ENCODE results near the gene RANBP3.

RANBP3 gene

DNA sequence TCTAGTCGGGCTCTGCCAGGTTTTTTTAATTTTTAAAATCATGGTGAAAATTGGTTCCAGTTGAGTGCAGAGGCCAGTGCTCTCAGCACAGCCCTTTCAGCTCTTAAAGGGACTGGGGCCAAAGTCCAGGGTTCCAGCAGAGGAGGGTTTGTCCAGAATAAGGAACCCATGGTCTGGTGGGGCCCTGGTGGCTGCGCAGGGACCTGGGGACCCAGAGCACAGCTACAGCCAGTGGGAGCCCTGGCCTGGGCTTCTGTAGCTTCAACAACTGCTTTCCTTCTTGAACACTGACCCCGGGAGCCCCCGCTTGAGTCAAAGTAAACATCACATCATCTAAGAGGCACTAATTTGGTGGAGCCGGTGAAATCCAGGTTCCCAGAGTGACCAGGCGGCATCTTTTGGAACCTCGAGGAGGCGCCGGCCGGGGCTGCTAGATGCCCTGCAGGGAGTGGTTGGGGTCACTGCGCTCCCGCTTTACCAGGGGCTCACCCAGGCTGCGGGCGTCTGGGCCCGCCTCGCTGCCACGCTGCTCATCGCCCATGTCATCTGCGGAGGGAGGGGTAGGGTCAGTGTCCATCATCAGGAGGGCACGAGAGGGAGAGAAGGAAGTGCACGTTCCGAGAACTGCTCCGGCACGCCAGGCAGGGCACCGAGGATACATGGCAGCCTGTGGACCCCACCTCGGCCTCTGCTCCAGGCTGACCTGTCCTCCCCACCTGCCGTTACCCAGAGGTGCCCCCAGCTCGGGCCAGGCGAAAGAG is 16.6 kb upstream of the RANBP3 start:
- in situ Hi-C loops (cut with MboI; ENCODE audit: low pct_unique_long_range_greater_than_20kb, low sequenced_read_pairs, unreplicated experiment): no loop called here
- no peak for DNase-seq (ENCODE audit: low spot score)

DNA sequence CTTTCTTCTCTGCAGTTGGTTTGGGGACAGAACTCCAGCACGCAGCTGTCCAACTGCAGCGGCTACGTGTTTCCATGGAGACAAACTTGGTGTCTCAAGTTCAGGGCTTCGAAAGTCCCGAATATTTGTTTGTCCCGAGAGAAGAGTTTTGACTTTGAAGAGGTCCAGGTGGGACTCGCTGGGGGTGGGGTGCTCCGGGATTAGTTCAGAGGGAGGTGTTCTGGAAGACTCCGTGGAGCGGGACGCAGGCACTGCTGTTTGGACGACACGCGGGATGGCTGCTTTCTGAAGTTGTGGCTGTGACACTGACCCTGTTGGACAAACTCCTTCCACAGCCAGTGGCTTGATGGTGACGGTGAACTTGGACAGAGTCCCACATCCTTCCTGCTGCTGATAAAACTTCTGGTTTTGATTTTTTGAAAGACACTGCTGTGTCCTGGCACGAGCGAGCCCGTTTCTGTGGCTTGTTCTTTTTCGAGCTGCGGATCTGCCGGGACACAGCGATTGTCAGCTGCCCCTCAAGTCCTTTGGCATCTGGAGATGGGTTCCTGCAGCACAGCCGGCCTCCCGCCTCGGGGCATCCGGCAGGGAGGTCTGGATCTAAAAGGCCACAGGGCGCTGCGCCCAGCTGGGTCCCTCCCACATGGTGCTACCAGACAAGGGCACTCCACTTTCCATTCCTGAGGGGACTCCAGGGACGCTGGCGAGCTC is 15.9 kb upstream of the RANBP3 start:
- TF ChIP-seq, protein P1, sequence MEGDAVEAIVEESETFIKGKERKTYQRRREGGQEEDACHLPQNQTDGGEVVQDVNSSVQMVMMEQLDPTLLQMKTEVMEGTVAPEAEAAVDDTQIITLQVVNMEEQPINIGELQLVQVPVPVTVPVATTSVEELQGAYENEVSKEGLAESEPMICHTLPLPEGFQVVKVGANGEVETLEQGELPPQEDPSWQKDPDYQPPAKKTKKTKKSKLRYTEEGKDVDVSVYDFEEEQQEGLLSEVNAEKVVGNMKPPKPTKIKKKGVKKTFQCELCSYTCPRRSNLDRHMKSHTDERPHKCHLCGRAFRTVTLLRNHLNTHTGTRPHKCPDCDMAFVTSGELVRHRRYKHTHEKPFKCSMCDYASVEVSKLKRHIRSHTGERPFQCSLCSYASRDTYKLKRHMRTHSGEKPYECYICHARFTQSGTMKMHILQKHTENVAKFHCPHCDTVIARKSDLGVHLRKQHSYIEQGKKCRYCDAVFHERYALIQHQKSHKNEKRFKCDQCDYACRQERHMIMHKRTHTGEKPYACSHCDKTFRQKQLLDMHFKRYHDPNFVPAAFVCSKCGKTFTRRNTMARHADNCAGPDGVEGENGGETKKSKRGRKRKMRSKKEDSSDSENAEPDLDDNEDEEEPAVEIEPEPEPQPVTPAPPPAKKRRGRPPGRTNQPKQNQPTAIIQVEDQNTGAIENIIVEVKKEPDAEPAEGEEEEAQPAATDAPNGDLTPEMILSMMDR (IDR thresholded peaks at IDR 0.05; ENCODE audit: extremely low read depth, insufficient read depth, missing control alignments): no peak
- DNase-seq (ENCODE audit: low spot score): no peak
- in situ Hi-C loops (cut with MboI; ENCODE audit: low pct_unique_long_range_greater_than_20kb, low sequenced_read_pairs, unreplicated experiment): no loop called here

More for the DNA sequence above, 16.6 kb upstream of the RANBP3 start:
- TF ChIP-seq, protein P1 (IDR thresholded peaks at IDR 0.05; ENCODE audit: extremely low read depth, insufficient read depth, missing control alignments): no peak

DNA sequence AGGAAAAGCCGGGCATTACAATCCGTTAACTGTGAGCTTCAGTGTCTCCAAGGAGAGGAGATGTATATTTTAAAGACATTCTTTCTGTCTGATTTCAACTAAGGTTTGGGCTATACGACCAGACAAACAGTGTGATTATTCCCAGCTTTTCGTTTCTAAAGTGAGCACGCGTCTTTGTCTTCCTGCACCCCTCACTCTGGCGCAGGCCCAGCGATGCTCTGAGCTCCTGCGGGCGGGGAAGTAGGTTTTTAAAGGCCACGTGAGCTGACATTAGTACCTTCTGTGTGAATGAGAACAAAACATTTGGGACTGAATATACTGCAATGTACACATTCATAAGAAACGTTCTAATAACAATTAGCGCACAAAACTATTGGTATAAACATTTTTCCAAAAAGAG is 15.3 kb upstream of the RANBP3 start:
- TF ChIP-seq, protein P1 (IDR thresholded peaks at IDR 0.05; ENCODE audit: extremely low read depth, insufficient read depth, missing control alignments): no peak
- in situ Hi-C loops (cut with MboI; ENCODE audit: low pct_unique_long_range_greater_than_20kb, low sequenced_read_pairs, unreplicated experiment): no loop called here
- DNase-seq (ENCODE audit: low spot score): no peak

- TF ChIP-seq, protein P1 (IDR thresholded peaks at IDR 0.05; ENCODE audit: extremely low read depth, insufficient read depth, missing control alignments): no peak
- in situ Hi-C loops (cut with MboI; ENCODE audit: low pct_unique_long_range_greater_than_20kb, low sequenced_read_pairs, unreplicated experiment): no loop called here
- DNase-seq (ENCODE audit: low spot score): no peak
Measured at GRCh38 chr19:5992756-5993155, 14.8 kb upstream of the RANBP3 start.

DNA sequence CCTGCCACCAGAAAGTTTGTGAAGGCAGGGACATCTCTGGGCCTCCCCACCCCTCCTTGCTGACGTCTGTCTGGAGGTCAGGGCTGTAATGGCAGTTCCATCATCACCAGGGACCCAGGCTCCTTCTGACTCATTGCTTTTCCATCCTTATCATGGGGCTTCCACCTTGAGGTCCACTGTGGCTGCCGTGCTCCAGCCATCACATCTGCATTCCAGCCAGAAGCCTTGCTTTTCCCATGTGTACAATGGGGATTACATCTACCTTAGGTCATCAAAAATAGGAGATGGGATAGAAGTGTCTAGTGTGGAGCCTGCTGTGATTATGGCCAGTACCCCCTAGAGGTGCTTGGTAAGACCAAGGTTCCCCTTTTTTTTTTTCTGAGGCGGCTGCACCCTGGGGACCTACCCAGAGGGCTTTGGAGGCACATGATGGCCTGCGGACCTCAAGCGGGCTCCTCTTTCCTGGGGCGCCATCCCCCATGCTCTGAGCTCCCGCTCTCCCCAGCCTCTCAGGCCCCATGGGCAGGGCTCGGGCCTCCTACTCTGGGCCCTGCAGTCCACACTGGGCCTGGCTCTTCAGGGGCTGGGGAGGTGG is 13.4 kb upstream of the RANBP3 start:
- TF ChIP-seq, protein P1 (IDR thresholded peaks at IDR 0.05; ENCODE audit: extremely low read depth, insufficient read depth, missing control alignments): no peak
- no peak for DNase-seq (ENCODE audit: low spot score)
- in situ Hi-C loops (cut with MboI; ENCODE audit: low pct_unique_long_range_greater_than_20kb, low sequenced_read_pairs, unreplicated experiment): no loop called here

GRCh38 chr19:5990289-5990797 is 12.4 kb upstream of the RANBP3 start:
- DNase-seq (ENCODE audit: low spot score): no peak
- TF ChIP-seq, protein P1 (IDR thresholded peaks at IDR 0.05; ENCODE audit: extremely low read depth, insufficient read depth, missing control alignments): no peak
- in situ Hi-C loops (cut with MboI; ENCODE audit: low pct_unique_long_range_greater_than_20kb, low sequenced_read_pairs, unreplicated experiment): no loop called here

Measured in GM13977 (cell line).